Kidney epithelial cell (primary cell): Measurements from ENCODE around the gene BAD. TPM values are rescaled to one million over a fixed set of nuclear protein-coding genes. Genes with fewer than 3 reads are reported as not detected.

Experiments used
- DNase-seq: peaks from one replicate; pipeline ENCODE4 v3.0.0-alpha.2; 2010; ENCODE audit warnings: low read depth
- H3K27me3 ChIP-seq: 2 replicates; pipeline ENCODE4 v1.6.0; 2011; ENCODE audit warnings: low read length; ENCODE audit not compliant: control insufficient read depth, insufficient read depth
- H3K36me3 ChIP-seq: 2 replicates; pipeline ENCODE4 v1.5.1; 2011; ENCODE audit warnings: low read length; ENCODE audit not compliant: control insufficient read depth, insufficient read depth
- H3K4me3 ChIP-seq: 2 replicates; pipeline ENCODE4 v1.5.1; 2011; ENCODE audit warnings: low read depth, mild to moderate bottlenecking, control low read depth, low read length
- CTCF ChIP-seq: IDR thresholded peaks from 2 replicates; pipeline ENCODE4 v1.5.1; 2011; ENCODE audit warnings: mild to moderate bottlenecking, moderate library complexity, low read length, control low read depth, inconsistent platforms; ENCODE audit not compliant: insufficient read depth, poor library complexity, severe bottlenecking
- total RNA-seq: library from RNA; depleted of rRNA; stranded (reverse); fragments of >200 nt; gene quantifications from 2 replicates; pipeline ENCODE4 v1.2.3, GENCODE V29; 2015

BAD gene
- total RNA-seq, 1 donor from 2014 or later: 118 TPM

- Histone ChIP-seq H3K27me3 (no peaks in the 10 kb centered on the region), H3K36me3 (peaks cover 6% of the 10 kb centered on the region), H3K4me3 (no peak overlapping the region)
- no peak for TF ChIP-seq CTCF
- DNase-seq: no peak
Observed at GRCh38 chr11:64321026-64321425, 36.6 kb upstream of the BAD start.

- no peak overlapping the region for H3K4me3 ChIP-seq
- DNase-seq: no peak
- H3K36me3 ChIP-seq: peaks cover 6% of the 10 kb centered on the region
- no peaks in the 10 kb centered on the region for H3K27me3 ChIP-seq
- no peak for TF ChIP-seq CTCF
Observed at GRCh38 chr11:64320556-64320955, 36.1 kb upstream of the BAD start.

DNA sequence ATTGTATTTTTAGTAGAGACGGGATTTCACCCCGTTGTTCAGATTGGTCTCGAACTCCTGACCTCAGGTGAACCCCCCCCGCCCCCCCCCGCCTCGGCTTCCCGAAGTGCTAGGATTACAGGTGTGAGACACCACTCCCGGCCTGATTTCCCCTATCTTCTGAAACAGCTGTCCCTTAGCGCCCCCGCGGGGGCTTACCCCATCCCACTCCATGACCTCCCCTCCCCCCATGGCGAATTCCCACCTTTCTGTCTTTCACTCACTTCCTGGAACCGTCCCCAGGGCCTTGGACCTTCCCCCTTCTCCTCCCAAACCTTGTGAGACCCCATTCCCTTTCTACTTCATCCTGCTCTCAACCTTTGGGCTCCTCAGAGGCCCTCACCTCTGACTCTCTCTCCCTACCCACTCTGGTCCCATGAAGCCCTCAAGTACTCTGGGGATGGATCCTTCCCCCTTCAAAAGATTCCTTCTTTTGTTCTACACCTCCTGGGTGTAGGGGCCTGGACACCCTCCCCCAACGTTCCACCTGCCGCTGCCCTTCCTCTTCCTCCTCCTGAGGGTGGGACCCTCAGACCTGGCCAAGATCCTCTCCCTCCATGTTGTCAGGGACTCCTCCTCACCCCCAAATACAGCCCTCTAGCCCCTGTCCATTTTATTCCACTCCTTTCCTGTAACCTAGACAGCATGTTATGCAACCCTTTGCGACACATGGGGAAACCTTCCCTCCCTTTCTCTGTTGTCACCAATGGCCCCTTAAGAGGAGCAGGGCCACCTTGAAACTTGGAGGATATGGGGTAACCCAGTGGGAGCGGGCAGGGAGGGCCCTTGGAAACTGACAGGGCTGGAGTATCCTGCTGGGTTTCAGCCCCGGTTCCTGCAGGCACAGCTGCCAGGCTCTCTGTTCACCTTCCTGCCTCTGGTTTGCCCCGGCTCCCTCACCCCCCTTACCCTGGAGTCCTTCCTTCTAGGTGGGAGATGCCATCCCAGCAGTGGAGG lies 34.6 kb upstream of the BAD start:
- peaks cover 7% of the 10 kb centered on the region for H3K36me3 ChIP-seq
- DNase-seq: no peak
- H3K27me3 ChIP-seq: no peaks in the 10 kb centered on the region
- H3K4me3 ChIP-seq: peak overlapping the region; percentile 71
- no peak for TF ChIP-seq CTCF

GRCh38 chr11:64317961-64318765 lies 33.7 kb upstream of the BAD start, which contains the start of gene PRDX5:
TSS of gene PRDX5 (plus strand) at chr11:64318121. CDS start at chr11:64318216, 95 bp downstream.
- Histone ChIP-seq H3K36me3 (peaks cover 7% of the 10 kb centered on the region), H3K4me3 (peak within 1 kb of the TSS; percentile 71), H3K27me3 (no peaks in the 10 kb centered on the region)
- no peak for TF ChIP-seq CTCF
- peak; percentile 83 for DNase-seq

DNA sequence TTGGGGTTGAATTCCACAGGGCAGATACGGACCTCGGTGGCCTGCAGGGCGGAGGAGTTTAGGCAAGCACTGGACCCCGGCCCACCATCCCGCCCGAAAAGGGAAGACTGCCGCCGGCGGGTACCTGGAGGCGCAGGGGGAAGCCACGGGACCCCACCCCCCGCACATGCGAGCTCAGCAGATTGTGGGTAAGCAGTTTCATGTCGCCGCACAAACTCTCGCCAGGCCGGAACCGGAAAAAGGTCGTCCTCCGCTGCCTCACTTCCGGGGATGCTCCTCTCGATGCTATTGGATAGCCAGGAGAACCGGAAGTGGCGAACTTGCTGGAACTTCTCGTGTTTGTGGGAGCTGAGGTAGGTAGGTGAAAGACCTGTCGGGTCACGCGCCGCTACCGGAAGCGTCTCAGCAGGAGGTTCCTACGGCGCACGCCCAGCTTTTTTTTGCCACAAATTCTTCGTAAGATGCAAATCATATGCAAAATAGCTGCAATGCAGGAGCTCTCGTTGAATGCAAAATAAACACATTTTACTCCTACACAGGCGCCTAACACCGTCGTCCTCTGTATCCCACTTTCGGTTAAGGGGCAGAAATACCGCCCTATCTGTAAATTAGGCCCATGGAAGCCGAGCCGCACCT lies 33.0 kb upstream of the BAD start, which contains the start of gene TRMT112:
Gene TRMT112, minus strand, starts transcription at position 235 of the 636 bp plus-strand sequence. Its CDS starts 33 bp downstream, at position 202.
- no peaks in the 10 kb centered on the region for H3K27me3 ChIP-seq
- H3K36me3 ChIP-seq: peaks cover 7% of the 10 kb centered on the region
- TF ChIP-seq CTCF: no peak
- DNase-seq: peak; percentile 100
- H3K4me3 ChIP-seq: peak within 1 kb of the TSS; percentile 71
